ENCODE data around the gene COMMD9. TPM values are rescaled to one million over a fixed set of nuclear protein-coding genes. Genes with fewer than 3 reads are reported as not detected.
A peak's percentile ranks its signal among the peaks of the same experiment; 100 is the strongest.

COMMD9 gene
- total and polyA plus RNA-seq, 2 experiments from 2014 or later: 50.3 to 95.3 TPM

- Histone ChIP-seq H3K4me2 (no peak overlapping the region), H3K4me1 (ENCODE audit: insufficient read depth) (no peaks in the 10 kb centered on the region), H3K27ac (no peak overlapping the region), H3K4me3 (no peak overlapping the region), H3K9me3 (ENCODE audit: low read depth) (no peaks in the 10 kb centered on the region), H3K27me3 (peaks cover 3% of the 10 kb centered on the region), H3K36me3 (replicated peaks; ENCODE audit: insufficient read depth, low read depth) (no peaks in the 10 kb centered on the region), H4K20me1 (ENCODE audit: insufficient read depth, poor library complexity, severe bottlenecking) (no peaks in the 10 kb centered on the region), H3K79me2 (no peaks in the 10 kb centered on the region), H2AFZ (no peak overlapping the region), H3K9me2 (replicated peaks; ENCODE audit: insufficient read depth) (no peaks in the 10 kb centered on the region)
- WGBS (ENCODE audit: low lambda C conversion rate, missing lambda C conversion rate): 63% methylated on average over 5 of the region's 5 CpGs
- TF ChIP-seq EZH2phosphoT487 (IDR thresholded peaks at IDR 0.05; ENCODE audit: low read depth, severe bottlenecking, unreplicated experiment): no peak
- no peak for TF ChIP-seq EZH2 (IDR thresholded peaks at IDR 0.05; ENCODE audit: borderline replicate concordance)
- TF ChIP-seq CTCF (IDR thresholded peaks at IDR 0.05; ENCODE audit: poor library complexity): no peak
- no peak for DNase-seq (ENCODE audit: low spot score)
Measured at GRCh38 chr11:36266767-36267166, 22.5 kb downstream of the COMMD9 start.

DNA sequence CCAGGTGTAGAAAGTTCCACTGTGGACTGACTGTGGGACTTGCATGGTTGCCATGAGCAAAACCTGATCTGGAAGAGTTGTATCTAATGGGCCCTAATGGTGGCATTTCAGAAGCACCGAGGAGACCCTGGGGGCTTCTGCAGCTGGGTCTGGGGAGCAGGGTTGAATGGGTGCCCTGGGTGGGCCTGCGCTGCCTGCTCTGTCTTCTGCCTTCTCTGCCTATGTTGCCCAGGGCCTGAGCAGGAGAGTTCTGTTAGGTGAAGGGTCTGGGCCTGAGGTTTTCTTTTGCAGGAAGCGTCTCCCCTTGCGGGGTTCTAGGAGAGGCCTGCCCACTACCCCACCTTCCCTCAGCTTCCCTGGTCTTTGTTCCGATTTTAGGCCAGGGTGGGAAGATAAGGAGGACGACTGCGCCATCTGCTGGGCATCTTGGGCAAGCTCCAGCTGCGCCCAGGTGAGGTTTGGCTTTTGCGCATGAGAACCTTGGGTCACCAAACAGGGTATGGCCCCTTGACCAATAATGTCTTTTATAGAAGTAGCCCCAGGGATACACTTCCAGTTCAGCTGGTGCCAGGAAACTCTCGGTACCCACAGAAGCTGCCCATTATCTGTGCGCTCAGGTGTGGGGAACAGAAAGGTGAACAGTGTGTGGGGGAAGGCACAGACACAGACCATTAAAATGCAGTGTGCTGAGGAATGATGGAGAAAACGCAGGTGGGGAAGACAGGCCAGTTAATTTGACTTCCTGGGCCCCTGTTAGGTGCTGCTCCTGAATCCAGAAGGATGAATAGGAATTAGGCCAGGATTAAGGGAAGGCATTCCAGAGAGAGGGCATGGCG is 23.2 kb downstream of the COMMD9 start:
- Histone ChIP-seq H3K27ac (no peak overlapping the region), H3K4me1 (ENCODE audit: insufficient read depth) (no peaks in the 10 kb centered on the region), H3K27me3 (peaks cover 3% of the 10 kb centered on the region), H3K9me3 (ENCODE audit: low read depth) (no peaks in the 10 kb centered on the region), H4K20me1 (ENCODE audit: insufficient read depth, poor library complexity, severe bottlenecking) (no peaks in the 10 kb centered on the region), H3K36me3 (replicated peaks; ENCODE audit: insufficient read depth, low read depth) (no peaks in the 10 kb centered on the region), H3K9me2 (replicated peaks; ENCODE audit: insufficient read depth) (no peaks in the 10 kb centered on the region), H2AFZ (no peak overlapping the region), H3K79me2 (no peaks in the 10 kb centered on the region), H3K4me3 (no peak overlapping the region), H3K4me2 (no peak overlapping the region)
- peak; percentile 70 for DNase-seq (ENCODE audit: low spot score)
- WGBS (ENCODE audit: low lambda C conversion rate, missing lambda C conversion rate): 35% methylated on average over 13 of the region's 13 CpGs
- peak; percentile 89 for TF ChIP-seq CTCF (IDR thresholded peaks at IDR 0.05; ENCODE audit: poor library complexity)
- no peak for TF ChIP-seq EZH2phosphoT487 (IDR thresholded peaks at IDR 0.05; ENCODE audit: low read depth, severe bottlenecking, unreplicated experiment)
- TF ChIP-seq EZH2 (IDR thresholded peaks at IDR 0.05; ENCODE audit: borderline replicate concordance): no peak

DNA sequence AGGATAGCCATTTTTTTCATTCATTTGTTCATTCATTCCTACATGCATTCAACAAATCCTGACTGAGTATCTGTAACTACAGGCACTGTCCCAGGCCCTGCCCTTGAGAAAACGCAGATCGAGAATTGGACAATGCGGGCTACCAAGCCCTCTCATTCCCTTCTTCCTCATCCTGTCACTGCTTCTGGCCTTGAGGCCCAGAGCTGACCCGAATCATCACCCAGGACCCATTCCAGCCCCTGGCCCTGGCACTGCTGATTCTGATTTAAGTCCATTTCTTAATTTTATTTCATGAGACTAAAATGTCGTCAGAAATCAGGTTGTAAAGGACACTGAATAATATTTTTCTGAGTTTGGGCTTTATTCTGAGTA is 24.3 kb downstream of the COMMD9 start:
- Histone ChIP-seq H3K9me2 (replicated peaks; ENCODE audit: insufficient read depth) (no peaks in the 10 kb centered on the region), H3K9me3 (ENCODE audit: low read depth) (no peaks in the 10 kb centered on the region), H2AFZ (no peak overlapping the region), H3K4me3 (no peak overlapping the region), H3K4me2 (no peak overlapping the region), H3K27ac (no peak overlapping the region), H3K36me3 (replicated peaks; ENCODE audit: insufficient read depth, low read depth) (no peaks in the 10 kb centered on the region), H3K4me1 (ENCODE audit: insufficient read depth) (no peaks in the 10 kb centered on the region), H3K27me3 (peaks cover 3% of the 10 kb centered on the region), H3K79me2 (no peaks in the 10 kb centered on the region), H4K20me1 (ENCODE audit: insufficient read depth, poor library complexity, severe bottlenecking) (no peaks in the 10 kb centered on the region)
- no peak for TF ChIP-seq EZH2phosphoT487 (IDR thresholded peaks at IDR 0.05; ENCODE audit: low read depth, severe bottlenecking, unreplicated experiment)
- no peak for TF ChIP-seq EZH2 (IDR thresholded peaks at IDR 0.05; ENCODE audit: borderline replicate concordance)
- TF ChIP-seq CTCF (IDR thresholded peaks at IDR 0.05; ENCODE audit: poor library complexity): no peak
- no peak for DNase-seq (ENCODE audit: low spot score)
- 95% methylated on average over 5 of the region's 5 CpGs for WGBS (ENCODE audit: low lambda C conversion rate, missing lambda C conversion rate)

Data from hepatocyte (in vitro differentiated cells).